DMS153 treated with DMSO at 0.1 percent for 48 hours (cell line): ENCODE data around the gene TLCD5.

ENCODE experiments used
- DNase-seq: peaks from one replicate; lab custom pipeline; 2025; ENCODE audit not compliant: unreplicated experiment; lab: John Stamatoyannopoulos, UW

The TLCD5 gene

GRCh38 chr11:120378474-120378873 lies 53.4 kb downstream of the TLCD5 start:
- DNase-seq: no peak

DNA sequence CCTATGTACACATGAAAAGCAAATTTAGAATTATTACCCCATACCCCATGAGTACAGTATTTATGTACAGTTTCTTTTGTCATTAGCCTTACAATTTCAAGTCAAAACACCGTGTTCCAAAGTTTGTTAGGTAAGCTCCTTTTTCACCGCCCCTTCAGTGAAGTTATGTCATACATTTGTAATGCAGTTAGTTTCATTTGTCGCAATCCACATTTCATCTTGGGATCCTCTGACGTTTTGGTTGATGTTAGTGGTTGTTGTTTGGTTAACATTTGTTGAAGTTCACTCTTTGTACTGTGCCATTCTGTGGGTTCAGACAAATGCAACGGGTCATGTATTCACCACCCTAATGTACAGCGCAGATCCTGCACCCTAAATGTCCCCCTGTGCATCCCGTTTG lies 56.3 kb downstream of the TLCD5 start:
- no peak for DNase-seq
